NB4 (cell line): ENCODE results near the gene SNED1.

Source experiments
- DNase-seq: peaks from one replicate; pipeline ENCODE4 v3.0.0; 2010; ENCODE audit warnings: low read depth
- H3K4me3 ChIP-seq: one replicate; pipeline ENCODE4 v1.5.1; 2011; ENCODE audit warnings: mild to moderate bottlenecking, low read depth, low read length, moderate library complexity
- CTCF ChIP-seq: IDR thresholded peaks from one replicate; pipeline ENCODE4 v1.5.1; 2012; ENCODE audit warnings: low read depth, low read length
- MAX ChIP-seq: IDR thresholded peaks from 2 replicates; pipeline ENCODE4 v1.6.1; 2011; ENCODE audit warnings: low read depth, low read length
- MYC ChIP-seq: IDR thresholded peaks from 2 replicates; pipeline ENCODE4 v1.6.1; 2011; ENCODE audit warnings: low read depth, low read length
- POLR2A ChIP-seq: IDR thresholded peaks from 2 replicates; pipeline ENCODE4 v1.6.1; 2011; ENCODE audit warnings: mild to moderate bottlenecking; ENCODE audit not compliant: insufficient read length; ENCODE audit errors: extremely low read depth

The SNED1 gene

DNA sequence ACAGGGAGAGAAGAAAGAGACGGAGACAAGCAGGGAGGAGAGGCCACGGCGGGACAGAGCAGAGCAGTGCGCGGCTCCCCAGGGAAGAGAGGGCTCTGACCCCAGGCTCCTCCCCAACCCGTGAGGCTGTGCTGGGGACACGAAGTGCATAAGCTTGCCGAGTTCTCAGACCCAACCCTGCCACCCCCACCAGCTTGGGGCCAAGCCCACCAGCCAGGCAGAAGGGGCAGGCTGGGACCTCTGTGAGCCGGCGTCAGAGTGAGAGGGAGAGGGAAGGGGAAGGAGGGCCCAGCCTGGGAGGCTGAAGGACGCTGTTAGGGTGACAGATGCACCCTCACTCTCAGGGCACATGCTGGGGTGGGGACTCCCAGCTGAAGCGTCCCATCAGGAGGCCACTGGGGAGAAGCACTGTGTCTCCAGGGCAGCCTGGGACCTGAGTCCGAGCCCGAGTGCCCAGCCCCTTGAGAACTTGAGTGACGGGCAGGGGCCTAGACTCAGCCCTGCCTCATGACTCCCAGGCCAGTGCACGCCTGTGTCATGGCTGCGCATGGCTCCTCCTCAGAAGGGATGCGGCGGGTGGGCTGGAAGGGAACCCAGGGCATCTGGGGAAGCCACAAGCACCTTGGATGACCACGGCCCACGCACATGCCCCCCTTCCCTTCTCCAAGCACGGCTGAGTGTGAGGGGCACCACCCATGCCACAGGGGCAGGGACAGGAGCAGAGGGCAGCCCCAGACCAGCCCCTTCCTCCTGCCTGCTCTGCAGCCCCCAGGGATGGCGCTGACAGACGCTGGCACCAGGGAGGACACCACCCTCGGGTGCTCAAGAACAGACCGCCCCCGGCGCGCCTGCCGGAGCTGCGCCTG lies 72.6 kb downstream of the SNED1 start:
- no peak for TF ChIP-seq CTCF
- no peak for TF ChIP-seq MAX
- TF ChIP-seq MYC = no peak
- no peak for TF ChIP-seq POLR2A
- no peak overlapping the region for H3K4me3 ChIP-seq
- DNase-seq = no peak

GRCh38 chr2:241071677-241072111 lies 73.3 kb downstream of the SNED1 start:
- DNase-seq = no peak
- H3K4me3 ChIP-seq = no peak overlapping the region
- TF ChIP-seq MYC (no peak), POLR2A (no peak), CTCF (no peak), MAX (no peak)

DNA sequence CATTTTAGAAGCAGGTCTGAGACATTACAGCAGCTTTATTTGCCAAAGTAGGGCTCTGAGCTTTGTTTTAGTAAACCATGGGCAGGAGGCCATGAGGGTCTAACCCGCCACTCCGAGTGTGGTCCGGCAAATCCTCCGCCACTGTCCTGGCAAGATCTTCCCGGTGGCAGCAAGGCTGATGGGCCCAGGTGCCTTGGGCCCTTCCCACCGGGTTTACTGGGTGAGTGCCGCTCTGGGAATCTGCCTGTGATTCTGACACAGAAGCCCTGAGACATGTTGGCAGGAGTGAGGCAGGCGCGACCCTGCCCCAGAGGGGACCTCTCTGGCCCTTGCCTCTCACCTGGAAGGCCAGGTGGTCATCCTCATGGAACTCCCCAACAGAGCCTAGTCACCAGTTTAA lies 73.7 kb downstream of the SNED1 start:
- DNase-seq = no peak
- TF ChIP-seq MYC = no peak
- TF ChIP-seq MAX = no peak
- TF ChIP-seq CTCF = no peak
- TF ChIP-seq POLR2A = no peak
- no peak overlapping the region for H3K4me3 ChIP-seq

- DNase-seq = no peak
- TF ChIP-seq CTCF (no peak), MAX (no peak), MYC (no peak), POLR2A (no peak)
- no peak overlapping the region for H3K4me3 ChIP-seq
These were observed 74.2 kb downstream of the SNED1 start for GRCh38 chr2:241072553-241073165.

- no peak for DNase-seq
- no peak overlapping the region for H3K4me3 ChIP-seq
- TF ChIP-seq MYC = no peak
- no peak for TF ChIP-seq MAX
- TF ChIP-seq CTCF = no peak
- TF ChIP-seq POLR2A = no peak
These were observed 75.0 kb downstream of the SNED1 start for GRCh38 chr2:241073166-241074064.
